ENCODE data around the gene U2AF2. TPM values are rescaled to one million over a fixed set of nuclear protein-coding genes. Genes with fewer than 3 reads are reported as not detected.

Gene U2AF2
- total and polyA plus RNA-seq, 9 of the 15 experiments (the other 6 are each of a cell fraction or from before 2014, with no cell fraction given): 3.0 to 331 (median 157) TPM

DNA sequence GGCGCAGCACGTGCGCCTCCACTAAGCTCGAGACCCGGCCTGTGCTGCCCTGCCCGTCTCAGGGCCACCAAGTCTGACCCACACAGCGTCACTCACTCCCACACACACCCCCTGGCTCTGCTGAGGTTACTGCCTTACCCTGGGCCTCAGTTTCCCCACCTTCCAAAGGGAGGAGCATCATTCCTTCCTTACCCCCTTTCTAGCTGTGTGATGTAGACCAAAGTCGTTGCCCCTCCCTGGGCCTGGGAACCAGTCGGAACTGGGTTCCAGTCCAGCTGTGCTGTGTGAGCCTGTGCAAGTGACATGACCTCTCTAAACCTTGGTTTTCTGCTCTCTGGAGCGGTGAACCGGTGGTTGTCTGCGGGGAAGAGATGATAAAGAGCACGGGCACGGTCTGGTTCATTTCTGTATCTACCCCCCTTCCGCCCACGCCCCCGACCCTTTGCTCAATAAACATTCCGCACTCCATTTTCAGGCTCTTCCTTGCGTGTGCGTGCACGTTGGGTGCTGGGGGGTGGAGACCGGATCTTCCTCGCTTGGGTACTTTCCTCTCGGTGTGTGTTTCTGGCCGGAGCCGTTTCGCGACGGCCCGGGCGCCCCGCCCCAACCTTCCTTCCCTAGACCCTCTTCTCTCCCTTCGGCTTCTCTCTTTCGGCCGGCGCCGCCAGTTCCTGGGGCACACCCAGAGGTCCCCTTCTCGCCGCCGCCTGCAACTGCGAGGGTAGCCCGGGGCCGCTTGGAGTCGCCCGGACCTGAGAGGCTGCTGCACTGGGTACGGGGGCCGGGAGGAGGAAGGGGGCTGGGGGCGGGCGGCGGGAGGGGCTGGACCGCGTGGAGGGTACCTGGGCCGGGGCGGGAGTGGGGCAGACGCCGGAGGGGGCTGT, 11.6 kb upstream of the U2AF2 start, which contains the start of gene ZNF581 (continued):
- TF ChIP-seq ZNF41 (CRISPR knock-in tag; conservative IDR thresholded peaks at IDR 0.05) (no peak), ZBTB7A (IDR thresholded peaks at IDR 0.05; ENCODE audit: borderline replicate concordance, control insufficient read depth, low read depth, low read length) (peak; percentile 77), ZNF696 (CRISPR knock-in tag; conservative IDR thresholded peaks at IDR 0.05) (no peak), ZC3H4 (CRISPR knock-in tag; IDR thresholded peaks at IDR 0.05; ENCODE audit: borderline replicate concordance) (no peak), PTRF (tag; IDR thresholded peaks at IDR 0.05) (no peak), ZBTB17 (CRISPR knock-in tag; IDR thresholded peaks at IDR 0.05) (peak; percentile 32; the same call in 1 of the 2 replicates), SNRNP70 (optimal IDR thresholded peaks at IDR 0.05; ENCODE audit: low read depth, low read length) (no peak), SIN3B (IDR thresholded peaks at IDR 0.05; ENCODE audit: low read depth) (peak; percentile 94), ZNF232 (CRISPR knock-in tag; IDR thresholded peaks at IDR 0.05) (no peak), ARHGAP35 (IDR thresholded peaks at IDR 0.05; ENCODE audit: partially characterized antibody) (no peak), THRAP3 (IDR thresholded peaks at IDR 0.05; ENCODE audit: borderline replicate concordance) (no peak), JUN (IDR thresholded peaks at IDR 0.05; ENCODE audit: borderline replicate concordance, low read depth, low read length) (no peak), JUN (CRISPR knock-in tag; IDR thresholded peaks at IDR 0.05; ENCODE audit: borderline replicate concordance) (no peak), HMG20B (CRISPR knock-in tag; IDR thresholded peaks at IDR 0.05) (no peak), ESRRA (IDR thresholded peaks at IDR 0.05; ENCODE audit: borderline replicate concordance, low read depth) (peak; percentile 45; the same call in 1 of the 2 replicates), ZNF347 (CRISPR knock-in tag; IDR thresholded peaks at IDR 0.05; ENCODE audit: low read depth) (no peak), MAFG (tag; conservative IDR thresholded peaks at IDR 0.05) (no peak), NR4A1 (CRISPR knock-in tag; IDR thresholded peaks at IDR 0.05) (no peak), NR4A1 (tag; IDR thresholded peaks at IDR 0.05) (no peak)
- TF ChIP-seq, protein P1, sequence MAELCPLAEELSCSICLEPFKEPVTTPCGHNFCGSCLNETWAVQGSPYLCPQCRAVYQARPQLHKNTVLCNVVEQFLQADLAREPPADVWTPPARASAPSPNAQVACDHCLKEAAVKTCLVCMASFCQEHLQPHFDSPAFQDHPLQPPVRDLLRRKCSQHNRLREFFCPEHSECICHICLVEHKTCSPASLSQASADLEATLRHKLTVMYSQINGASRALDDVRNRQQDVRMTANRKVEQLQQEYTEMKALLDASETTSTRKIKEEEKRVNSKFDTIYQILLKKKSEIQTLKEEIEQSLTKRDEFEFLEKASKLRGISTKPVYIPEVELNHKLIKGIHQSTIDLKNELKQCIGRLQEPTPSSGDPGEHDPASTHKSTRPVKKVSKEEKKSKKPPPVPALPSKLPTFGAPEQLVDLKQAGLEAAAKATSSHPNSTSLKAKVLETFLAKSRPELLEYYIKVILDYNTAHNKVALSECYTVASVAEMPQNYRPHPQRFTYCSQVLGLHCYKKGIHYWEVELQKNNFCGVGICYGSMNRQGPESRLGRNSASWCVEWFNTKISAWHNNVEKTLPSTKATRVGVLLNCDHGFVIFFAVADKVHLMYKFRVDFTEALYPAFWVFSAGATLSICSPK (IDR thresholded peaks at IDR 0.05; ENCODE audit: borderline replicate concordance): no peak
- TF ChIP-seq, protein P2, sequence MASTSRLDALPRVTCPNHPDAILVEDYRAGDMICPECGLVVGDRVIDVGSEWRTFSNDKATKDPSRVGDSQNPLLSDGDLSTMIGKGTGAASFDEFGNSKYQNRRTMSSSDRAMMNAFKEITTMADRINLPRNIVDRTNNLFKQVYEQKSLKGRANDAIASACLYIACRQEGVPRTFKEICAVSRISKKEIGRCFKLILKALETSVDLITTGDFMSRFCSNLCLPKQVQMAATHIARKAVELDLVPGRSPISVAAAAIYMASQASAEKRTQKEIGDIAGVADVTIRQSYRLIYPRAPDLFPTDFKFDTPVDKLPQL (IDR thresholded peaks at IDR 0.05; ENCODE audit: extremely low read depth, insufficient read length): no peak
- TF ChIP-seq, protein P3, sequence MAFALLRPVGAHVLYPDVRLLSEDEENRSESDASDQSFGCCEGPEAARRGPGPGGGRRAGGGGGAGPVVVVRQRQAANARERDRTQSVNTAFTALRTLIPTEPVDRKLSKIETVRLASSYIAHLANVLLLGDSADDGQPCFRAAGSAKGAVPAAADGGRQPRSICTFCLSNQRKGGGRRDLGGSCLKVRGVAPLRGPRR (CRISPR knock-in tag; IDR thresholded peaks at IDR 0.05): no peak
- TF ChIP-seq, protein P4, sequence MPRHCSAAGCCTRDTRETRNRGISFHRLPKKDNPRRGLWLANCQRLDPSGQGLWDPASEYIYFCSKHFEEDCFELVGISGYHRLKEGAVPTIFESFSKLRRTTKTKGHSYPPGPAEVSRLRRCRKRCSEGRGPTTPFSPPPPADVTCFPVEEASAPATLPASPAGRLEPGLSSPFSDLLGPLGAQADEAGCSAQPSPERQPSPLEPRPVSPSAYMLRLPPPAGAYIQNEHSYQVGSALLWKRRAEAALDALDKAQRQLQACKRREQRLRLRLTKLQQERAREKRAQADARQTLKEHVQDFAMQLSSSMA (CRISPR knock-in tag; IDR thresholded peaks at IDR 0.05): peak; percentile 88; the same call in 1 of the 2 replicates
- TF ChIP-seq, protein P5, sequence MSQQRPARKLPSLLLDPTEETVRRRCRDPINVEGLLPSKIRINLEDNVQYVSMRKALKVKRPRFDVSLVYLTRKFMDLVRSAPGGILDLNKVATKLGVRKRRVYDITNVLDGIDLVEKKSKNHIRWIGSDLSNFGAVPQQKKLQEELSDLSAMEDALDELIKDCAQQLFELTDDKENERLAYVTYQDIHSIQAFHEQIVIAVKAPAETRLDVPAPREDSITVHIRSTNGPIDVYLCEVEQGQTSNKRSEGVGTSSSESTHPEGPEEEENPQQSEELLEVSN (IDR thresholded peaks at IDR 0.05; ENCODE audit: borderline replicate concordance in 1 of 2, extremely low read depth in 1 of 2, insufficient read depth in 1 of 2, insufficient read length in 1 of 2, low read depth in 1 of 2, low read length in 1 of 2, poor library complexity in 1 of 2, severe bottlenecking in 1 of 2): peak in 1 of 2 experiments; percentile 48

Measured in K562 (cell line).